HG02973 (cell line): ENCODE results near the gene KRTAP4-2.
"Not testable (repeated sequence)": the region's sequence is repeated elsewhere in the genome, so short reads cannot be mapped to it uniquely, and the experiment has no call there.

ENCODE experiments used
- ATAC-seq: cut with Tn5 transposase; IDR thresholded peaks from one replicate; pipeline ENCODE4 v1.9.1; 2021; ENCODE audit warnings: moderate library complexity; ENCODE audit not compliant: unreplicated experiment

KRTAP4-2 gene

DNA sequence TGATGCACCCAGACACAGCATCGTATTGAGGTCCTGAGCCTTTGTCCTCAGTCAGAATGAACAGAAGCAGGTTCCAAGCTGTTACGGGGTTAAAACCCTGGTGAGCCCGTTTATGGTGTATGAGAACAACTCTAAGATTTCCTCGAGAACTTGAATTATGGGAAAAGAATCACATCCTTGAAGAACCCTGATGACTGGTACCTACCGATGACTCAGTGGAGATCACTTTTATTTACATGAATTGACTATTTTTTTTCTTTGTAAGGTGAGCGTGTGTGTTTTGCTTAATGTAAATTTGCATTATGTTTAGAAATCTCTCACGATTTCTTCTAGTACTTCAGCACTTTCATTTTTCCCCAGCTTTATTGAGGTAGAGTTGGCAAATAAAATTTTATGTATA, 14.2 kb downstream of the KRTAP4-2 start:
- no peak for ATAC-seq

DNA sequence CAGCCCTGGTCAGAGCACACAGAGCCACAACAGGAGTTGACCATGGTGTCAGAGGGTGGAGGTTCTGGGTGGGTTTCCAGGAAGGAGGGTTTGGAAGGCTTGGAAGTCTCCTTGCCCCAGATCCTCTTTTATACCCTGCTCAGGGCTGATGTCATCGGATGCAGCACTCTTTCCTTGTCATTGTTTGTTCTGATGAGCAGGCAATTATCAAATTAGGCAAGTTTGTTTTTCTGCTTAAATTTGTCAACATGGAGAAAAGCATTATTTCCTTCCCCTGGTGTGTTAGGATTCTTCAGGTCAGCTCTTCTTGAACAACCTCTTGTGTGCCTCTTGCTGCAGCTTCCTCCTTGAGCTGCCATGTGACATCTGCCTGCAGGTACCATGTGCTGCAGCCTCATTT, 17.4 kb downstream of the KRTAP4-2 start, which contains the start of gene KRTAP4-4:
Gene KRTAP4-4 (minus strand): TSS at position 101 of the 400 bp plus-strand sequence. CDS start 57 bp downstream, at position 44.
- ATAC-seq, result no peak

DNA sequence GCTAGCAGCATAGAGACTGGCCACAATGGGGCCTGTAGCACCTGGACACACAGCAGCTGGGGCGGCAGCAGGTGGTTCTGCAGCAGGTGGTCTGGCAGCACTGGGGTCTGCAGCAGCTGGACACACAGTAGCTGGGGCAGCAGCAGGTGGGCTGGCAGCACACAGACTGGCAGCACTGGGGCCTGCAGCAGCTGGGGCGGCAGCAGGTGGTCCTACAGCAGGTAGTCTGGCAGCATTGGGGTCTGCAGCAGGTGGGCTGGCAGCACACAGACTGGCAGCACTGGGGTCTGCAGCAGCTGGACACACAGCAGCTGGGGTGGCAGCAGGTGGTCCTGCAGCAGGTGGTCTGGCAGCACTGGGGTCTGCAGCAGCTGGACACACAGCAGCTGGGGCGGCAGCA, 17.8 kb downstream of the KRTAP4-2 start:
- not testable (repeated sequence) for ATAC-seq

DNA sequence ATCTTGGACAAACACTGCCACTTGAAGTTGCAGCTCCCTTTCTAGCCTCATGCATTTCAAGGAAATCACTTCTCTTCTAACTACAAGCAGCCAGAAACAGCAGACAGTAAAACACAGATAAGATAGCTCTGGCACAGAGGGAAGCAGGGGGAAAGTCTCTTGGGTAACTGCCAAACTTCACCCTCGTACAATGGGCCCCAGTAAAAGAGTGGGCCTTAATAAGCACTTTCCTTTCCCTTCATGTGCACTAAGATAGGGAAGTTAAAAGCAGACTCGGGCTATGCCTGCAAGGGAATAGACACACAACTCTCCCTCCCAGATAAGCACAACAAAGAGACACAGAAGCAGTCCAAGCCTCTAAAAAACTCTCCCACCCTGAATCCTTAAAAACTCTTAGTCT, 24.2 kb downstream of the KRTAP4-2 start:
- ATAC-seq, result no peak

DNA sequence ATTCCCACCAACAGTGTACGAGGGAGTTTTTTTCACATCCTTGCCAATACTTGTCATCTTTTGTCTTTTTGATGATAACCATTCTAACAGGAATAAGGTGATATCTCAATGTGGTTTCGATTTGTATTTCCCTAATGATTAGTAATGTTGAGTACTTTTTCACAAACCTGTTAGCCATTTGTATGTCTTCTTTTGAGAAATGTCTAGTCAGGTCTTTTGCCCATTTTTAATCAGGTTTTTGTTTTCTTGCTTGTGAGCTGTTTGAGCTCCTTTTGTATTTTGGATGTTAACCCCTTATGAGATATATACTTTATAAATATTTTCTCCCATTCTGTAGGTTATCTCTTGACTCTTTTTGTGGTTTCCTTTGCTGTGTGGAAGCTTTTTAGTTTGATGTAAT, 26.5 kb downstream of the KRTAP4-2 start:
- ATAC-seq, result no peak

DNA sequence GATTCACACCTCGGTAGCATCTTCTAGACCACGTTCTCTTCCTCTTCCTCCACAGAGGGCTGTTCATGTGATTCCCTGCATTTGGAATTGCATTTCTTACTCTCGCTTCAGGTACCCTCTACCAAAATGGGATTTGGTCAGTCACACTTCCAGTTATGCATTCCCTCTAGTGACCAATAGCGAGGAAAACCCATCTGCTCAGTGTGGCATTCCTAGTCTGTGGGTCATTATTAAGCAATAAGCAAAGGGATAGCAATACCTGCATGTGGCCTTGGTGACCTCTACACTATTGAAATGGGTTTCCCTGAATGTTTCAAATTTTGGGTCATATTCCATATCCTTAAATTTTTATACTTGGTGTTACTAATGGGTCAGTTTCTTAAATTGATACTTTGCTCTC, 28.0 kb downstream of the KRTAP4-2 start:
- no peak for ATAC-seq

DNA sequence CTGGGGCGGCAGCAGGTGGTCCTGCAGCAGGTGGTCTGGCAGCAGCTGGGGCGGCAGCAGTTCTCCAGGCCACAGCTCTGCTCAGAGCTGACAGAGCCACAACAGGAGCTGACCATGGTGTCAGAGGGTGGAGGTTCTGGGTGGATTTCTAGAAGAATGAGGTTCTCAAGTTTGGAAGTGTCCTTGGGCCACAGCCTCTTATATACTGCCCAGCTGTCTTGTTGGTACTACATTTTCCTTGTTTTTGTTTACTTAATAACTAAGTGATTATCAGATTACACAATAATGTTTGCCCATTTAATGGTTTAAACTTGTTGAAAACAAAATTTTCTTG, 28.4 kb downstream of the KRTAP4-2 start, which contains the start of gene KRTAP4-5:
Gene KRTAP4-5 (minus strand): TSS at position 174 of the 334 bp plus-strand sequence. CDS start 58 bp downstream, at position 116.
- ATAC-seq, result no peak

DNA sequence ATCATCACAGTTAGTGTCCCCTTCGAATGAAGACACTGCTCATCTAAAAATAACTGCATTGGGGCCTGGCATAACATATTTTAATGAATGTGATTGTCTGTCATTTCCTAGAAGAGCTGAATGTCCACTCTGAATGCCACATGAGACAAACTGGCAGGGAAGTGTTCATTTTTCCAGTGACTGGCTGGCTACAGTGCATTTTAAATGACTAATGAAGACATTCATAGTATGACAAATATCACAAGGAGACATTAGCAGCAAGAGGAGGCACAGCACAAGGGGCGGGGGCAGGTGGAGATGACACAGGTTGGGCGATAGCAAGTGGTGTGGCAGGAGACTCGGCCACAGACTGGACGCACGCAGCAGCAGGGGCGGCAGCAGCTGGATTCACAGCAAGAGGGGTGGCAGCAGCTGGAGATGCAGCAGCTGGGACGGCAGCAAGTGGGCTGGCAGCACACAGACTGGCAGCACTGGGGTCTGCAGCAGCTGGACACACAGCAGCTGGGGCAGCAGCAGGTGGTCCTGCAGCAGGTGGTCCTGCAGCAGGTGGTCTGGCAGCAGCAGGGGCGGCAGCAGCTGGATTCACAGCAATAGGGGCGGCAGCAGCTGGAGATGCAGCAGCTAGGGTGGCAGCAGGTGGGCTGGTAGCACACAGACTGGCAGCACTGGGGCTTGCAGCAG, 28.9 kb downstream of the KRTAP4-2 start:
- not testable (repeated sequence) for ATAC-seq

DNA sequence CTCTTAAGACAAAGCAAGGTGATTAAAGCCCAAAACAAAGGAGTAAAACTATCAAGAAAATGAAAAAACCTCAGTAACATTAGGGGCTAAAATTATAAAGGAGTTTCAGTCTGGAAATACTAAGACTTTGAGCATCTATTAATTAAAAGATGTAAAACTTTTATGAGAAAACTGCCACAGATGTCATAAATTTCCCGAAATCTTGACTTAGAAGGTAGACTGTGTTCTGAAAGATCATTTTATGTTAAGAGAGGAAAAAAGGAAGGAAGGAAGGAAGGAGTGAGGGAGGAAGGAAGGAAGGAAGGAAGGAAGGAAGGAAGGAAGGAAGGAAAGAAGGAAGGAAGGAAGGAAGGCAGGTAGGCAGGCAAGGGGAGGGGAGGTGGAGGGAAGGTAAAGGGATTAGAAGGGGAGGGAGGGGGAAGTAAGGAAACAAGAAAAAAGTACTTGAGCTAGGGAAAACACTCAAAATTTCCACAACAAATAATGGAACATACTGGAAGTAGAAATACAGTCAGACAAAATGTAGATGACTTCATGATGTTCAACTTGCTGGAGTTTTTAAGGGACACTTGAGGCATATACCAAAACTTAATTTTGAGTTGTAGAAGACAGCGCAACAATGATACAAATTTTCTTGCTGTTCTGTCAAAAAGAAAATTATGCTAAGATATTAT, 30.4 kb downstream of the KRTAP4-2 start:
- ATAC-seq, result no peak

DNA sequence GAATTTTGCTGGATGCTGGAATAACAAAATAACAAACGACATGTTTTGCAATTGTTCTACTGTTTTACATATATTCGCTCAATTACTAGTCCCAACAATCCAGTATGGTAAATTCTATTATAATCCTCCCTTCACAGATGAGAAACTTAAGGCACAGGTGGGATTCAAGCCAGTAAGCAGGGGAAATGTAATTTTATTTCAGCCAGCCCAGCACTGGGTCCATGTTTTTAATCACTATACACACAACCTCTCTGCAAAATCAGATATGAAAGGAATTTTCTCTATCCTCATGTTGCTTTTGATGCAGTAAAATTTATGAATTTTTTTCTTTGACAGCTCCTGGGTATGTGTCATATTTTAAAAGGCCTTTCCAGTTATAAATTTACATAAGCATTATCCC, 32.8 kb downstream of the KRTAP4-2 start:
- no peak for ATAC-seq

DNA sequence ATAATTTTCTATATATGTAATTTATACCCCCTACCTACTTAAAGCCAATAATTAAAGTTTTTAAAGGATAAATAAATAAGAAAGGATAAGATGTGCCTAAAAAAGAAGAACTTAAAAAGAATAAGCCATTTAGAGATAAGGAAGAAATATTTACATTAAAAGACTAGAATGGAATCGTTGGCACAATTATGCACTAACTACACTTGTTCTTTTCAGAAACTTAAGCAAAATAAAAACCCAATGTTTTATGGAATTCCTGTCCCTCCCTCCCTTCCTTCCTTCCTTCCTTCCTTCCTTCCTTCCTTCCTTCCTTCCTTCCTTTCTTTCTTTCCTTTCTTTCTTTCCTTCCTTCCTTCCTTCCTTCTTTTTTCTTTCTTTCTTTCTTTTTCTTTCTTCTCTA, 33.2 kb downstream of the KRTAP4-2 start:
- ATAC-seq, result no peak

DNA sequence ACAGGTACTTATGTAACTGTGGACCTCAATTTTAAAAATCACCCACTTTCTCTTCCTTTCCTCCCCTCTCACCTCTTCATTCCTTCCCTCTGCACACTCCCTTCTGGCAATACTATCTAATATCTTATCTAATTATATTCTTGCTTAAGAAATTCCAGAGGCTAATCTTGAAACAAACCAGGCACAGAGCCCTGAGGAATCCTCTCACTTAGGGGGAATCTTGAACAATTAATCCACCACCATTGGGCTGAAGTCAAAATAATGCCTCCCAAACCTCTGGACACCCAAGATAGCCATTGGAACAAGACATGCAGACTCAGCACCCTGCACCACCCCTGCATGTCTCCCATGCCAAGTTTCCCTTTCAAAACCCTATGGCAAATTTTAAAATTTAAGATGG, 36.7 kb downstream of the KRTAP4-2 start:
- no peak for ATAC-seq

DNA sequence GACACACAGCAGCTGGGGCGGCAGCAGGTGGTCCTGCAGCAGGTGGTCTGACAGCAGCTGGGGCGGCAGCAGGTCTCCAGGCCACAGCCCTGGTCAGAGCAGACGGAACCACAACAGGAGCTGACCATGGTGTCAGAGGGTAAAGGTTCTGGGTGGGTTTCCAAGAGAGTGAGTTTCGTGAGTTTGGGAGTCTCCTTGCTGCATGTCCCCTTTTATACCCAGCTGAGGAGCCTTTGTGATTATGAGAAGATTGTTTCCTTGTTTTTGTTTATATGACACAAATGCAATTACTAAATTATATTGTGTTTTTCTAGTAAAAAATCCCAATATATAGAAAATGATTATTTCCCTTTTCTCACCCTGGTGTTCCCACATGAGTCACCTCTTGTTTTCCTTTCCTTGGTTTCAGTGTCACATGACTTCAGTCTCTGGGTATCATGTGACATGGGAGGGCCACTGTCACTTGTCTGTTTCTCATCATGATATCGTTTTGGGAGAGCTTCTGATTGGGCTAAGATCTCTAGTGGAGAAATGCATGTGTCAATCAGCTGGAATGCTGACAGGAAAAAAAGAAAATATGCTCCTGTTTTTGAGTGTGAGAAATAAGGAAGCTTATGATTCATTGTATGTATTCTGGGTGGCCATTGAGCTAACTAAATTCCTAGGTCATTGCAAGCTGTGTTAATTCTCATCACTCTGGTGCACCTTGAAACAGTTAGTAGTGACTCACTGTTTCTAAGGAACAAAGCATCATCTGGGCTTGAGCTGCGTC, 37.5 kb downstream of the KRTAP4-2 start, which contains the start of gene KRTAP4-6:
Gene KRTAP4-6 (minus strand): TSS at position 185 of the 772 bp plus-strand sequence. CDS start 57 bp downstream, at position 128.
- no peak for ATAC-seq

DNA sequence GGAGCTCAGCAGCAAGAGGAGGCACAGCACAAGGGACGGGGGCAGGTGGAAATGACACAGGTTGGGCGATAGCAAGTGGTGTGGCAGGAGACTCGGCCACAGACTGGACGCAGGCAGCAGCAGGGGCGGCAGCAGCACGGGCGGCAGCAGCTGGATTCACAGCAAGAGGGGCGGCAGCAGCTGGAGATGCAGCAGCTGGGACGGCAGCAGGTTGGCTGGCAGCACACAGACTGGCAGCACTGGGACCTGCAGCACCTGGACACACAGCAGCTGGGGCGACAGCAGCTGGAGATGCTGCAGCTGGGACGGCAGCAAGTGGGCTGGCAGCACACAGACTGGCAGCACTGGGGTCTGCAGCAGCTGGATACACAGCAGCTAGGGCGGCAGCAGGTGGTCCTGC, 38.2 kb downstream of the KRTAP4-2 start:
- not testable (repeated sequence) for ATAC-seq

DNA sequence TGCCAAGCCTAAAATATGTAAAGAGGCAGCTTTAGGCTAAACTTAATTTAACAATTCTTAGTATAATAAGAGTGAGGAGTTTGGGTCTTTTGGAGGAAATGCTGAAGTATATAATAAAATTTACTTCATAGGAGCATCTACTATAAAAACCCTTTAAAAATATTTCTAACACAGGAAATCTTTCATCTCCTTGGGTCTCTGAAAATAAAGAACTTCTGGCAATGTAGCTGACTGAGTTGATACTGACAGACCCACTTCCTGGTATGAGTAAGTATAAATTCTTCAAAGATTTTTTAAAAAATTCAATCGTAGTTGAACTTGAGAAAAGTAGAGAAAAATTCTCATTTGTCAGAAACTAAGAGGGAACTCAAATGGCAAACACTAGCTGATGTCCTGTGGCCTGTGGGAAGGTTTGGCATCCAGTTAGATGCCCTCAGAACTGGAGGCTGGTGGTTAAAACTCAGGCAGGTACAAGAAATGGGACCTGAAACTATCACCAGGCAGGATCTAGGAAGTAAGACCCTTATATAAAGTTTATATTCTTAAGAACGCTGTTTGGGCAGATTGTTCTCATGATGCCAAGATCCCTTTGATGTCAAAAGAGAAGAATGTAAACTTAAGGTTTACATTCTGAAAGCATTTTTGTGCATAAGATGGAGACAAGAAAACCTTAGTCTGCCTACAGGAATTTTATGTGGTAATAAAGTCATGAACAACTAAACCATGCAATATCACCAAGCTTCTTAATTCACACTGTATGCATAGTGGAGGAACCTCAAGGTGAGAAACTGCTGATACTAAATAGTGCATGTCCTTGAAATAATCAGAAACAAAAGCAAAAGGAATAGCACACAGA, 43.9 kb downstream of the KRTAP4-2 start:
- no peak for ATAC-seq

DNA sequence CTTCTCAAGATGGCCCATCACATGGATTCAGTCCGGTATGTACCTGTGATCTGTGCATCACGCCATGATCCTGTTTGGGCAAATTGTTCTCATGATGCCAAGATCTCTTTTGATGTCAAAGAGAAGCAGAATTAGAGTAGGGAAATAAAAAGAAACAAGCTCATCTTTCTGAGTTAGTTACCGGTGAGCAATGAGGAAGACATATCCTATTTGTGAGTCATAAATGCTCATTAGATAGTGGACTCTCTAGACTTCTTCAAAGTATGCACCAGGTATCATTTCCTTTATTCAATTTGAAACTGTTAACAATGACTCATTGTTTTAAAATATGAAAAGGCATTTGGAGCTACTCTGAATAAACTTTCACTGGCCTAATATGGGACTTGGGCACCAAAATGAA, 46.0 kb downstream of the KRTAP4-2 start:
- no peak for ATAC-seq
